ENCODE measurements around the gene PIEZO2.

GRCh38 chr18:10660179-10660884 is 489.0 kb downstream of the PIEZO2 start:
- TF ChIP-seq, protein P1, sequence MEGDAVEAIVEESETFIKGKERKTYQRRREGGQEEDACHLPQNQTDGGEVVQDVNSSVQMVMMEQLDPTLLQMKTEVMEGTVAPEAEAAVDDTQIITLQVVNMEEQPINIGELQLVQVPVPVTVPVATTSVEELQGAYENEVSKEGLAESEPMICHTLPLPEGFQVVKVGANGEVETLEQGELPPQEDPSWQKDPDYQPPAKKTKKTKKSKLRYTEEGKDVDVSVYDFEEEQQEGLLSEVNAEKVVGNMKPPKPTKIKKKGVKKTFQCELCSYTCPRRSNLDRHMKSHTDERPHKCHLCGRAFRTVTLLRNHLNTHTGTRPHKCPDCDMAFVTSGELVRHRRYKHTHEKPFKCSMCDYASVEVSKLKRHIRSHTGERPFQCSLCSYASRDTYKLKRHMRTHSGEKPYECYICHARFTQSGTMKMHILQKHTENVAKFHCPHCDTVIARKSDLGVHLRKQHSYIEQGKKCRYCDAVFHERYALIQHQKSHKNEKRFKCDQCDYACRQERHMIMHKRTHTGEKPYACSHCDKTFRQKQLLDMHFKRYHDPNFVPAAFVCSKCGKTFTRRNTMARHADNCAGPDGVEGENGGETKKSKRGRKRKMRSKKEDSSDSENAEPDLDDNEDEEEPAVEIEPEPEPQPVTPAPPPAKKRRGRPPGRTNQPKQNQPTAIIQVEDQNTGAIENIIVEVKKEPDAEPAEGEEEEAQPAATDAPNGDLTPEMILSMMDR (IDR thresholded peaks at IDR 0.05) = no peak
- TF ChIP-seq EP300 (IDR thresholded peaks at IDR 0.05) (no peak), POLR2A (IDR thresholded peaks at IDR 0.05) (no peak), POLR2AphosphoS5 (IDR thresholded peaks at IDR 0.05) (no peak)
